Activated naive CD4-positive, alpha-beta T cell treated with anti-CD3 and anti-CD28 coated beads for 36 hours (primary cell): ENCODE data around the gene EN1. TPM values are rescaled to one million over a fixed set of nuclear protein-coding genes. Genes with fewer than 3 reads are reported as not detected.

Source experiments
- CTCF ChIA-PET: fragments of 350-600 bp; sonication (Branson Sonifier 250); formaldehyde crosslinking; loops from one replicate; lab custom pipeline; 2021; ENCODE audit warnings: antibody characterized with exemption; lab: Charles Lee
- DNase-seq: peaks from one replicate; pipeline ENCODE4 v3.0.0-alpha.2; 2020
- H3K27ac Mint-ChIP-seq: one replicate; pipeline ENCODE4 v1.8.0; 2021; ENCODE audit warnings: mild to moderate bottlenecking, mixed read lengths
- H3K27me3 Mint-ChIP-seq: one replicate; pipeline ENCODE4 v1.8.0; 2021; ENCODE audit warnings: low read depth, mixed read lengths
- H3K36me3 Mint-ChIP-seq: one replicate; pipeline ENCODE4 v1.8.0; 2021; ENCODE audit warnings: low read depth, mixed read lengths
- H3K4me1 Mint-ChIP-seq: one replicate; pipeline ENCODE4 v1.8.0; 2021; ENCODE audit warnings: low read depth, mixed read lengths
- H3K4me3 Mint-ChIP-seq: one replicate; pipeline ENCODE4 v1.8.0; 2021; ENCODE audit warnings: mild to moderate bottlenecking, moderate library complexity, mixed read lengths
- H3K9me3 Mint-ChIP-seq: one replicate; pipeline ENCODE4 v1.8.0; 2021; ENCODE audit warnings: mixed read lengths
- intact Hi-C: fragments of 100-400 bp; cut with micrococcal nuclease; formaldehyde crosslinking; loops from one replicate; pipeline ENCODE4 v1.15.1; 2023
- total RNA-seq, 2 experiments: library from RNA; stranded (reverse); gene quantifications; one replicate each; pipeline ENCODE4 v1.2.3, GENCODE V29; 2021

Gene EN1
- total RNA-seq, 2 experiments from 2014 or later, result not detected

- Mint-ChIP-seq H3K4me1 (peaks cover 11% of the 10 kb centered on the region), H3K27me3 (peaks cover 85% of the 10 kb centered on the region), H3K4me3 (no peak overlapping the region), H3K9me3 (no peaks in the 10 kb centered on the region), H3K27ac (no peak overlapping the region), H3K36me3 (no peaks in the 10 kb centered on the region)
- CTCF ChIA-PET, result no interaction called here
- DNase-seq, result no peak
- intact Hi-C loops, result no loop called here
Measured at GRCh38 chr2:118837067-118837466, 10.4 kb downstream of the EN1 start.

- H3K4me1 Mint-ChIP-seq, result peaks cover 11% of the 10 kb centered on the region
- H3K27me3 Mint-ChIP-seq, result peaks cover 86% of the 10 kb centered on the region
- no peak for DNase-seq
- CTCF ChIA-PET, result no interaction called here
- H3K4me3 Mint-ChIP-seq, result no peak overlapping the region
- H3K9me3 Mint-ChIP-seq, result no peaks in the 10 kb centered on the region
- intact Hi-C loops, result no loop called here
- no peaks in the 10 kb centered on the region for H3K36me3 Mint-ChIP-seq
- H3K27ac Mint-ChIP-seq, result no peak overlapping the region
Measured at GRCh38 chr2:118836411-118836930, 11.0 kb downstream of the EN1 start.

- peaks cover 85% of the 10 kb centered on the region for H3K27me3 Mint-ChIP-seq
- intact Hi-C loops, result loop anchor here (2.0 kb wide), 1 partner anchor 19 kb away; no protein-coding TSS in a partner anchor
Measured at GRCh38 chr2:118835746-118836410, 11.6 kb downstream of the EN1 start.

GRCh38 chr2:118834901-118835745, 12.3 kb downstream of the EN1 start:
- Mint-ChIP-seq H3K9me3 (no peaks in the 10 kb centered on the region), H3K27me3 (peaks cover 85% of the 10 kb centered on the region), H3K4me1 (peaks cover 11% of the 10 kb centered on the region), H3K27ac (no peak overlapping the region), H3K36me3 (no peaks in the 10 kb centered on the region), H3K4me3 (peak overlapping the region; percentile 34)
- CTCF ChIA-PET, result no interaction called here
- intact Hi-C loops, result loop anchor here (2.0 kb wide), 1 partner anchor 20 kb away; no protein-coding TSS in a partner anchor
- DNase-seq, result no peak

More at GRCh38 chr2:118835746-118836410, 11.6 kb downstream of the EN1 start:
- DNase-seq, result no peak
- Mint-ChIP-seq H3K27ac (no peak overlapping the region), H3K36me3 (no peaks in the 10 kb centered on the region), H3K9me3 (no peaks in the 10 kb centered on the region), H3K4me3 (peak overlapping the region; percentile 34), H3K4me1 (peaks cover 11% of the 10 kb centered on the region)
- CTCF ChIA-PET, result no interaction called here

- CTCF ChIA-PET, result interaction anchor here (1.4 kb wide), 1 partner anchor 21 kb away, joined by 6 read pairs; no protein-coding TSS in a partner anchor
- H3K9me3 Mint-ChIP-seq, result no peaks in the 10 kb centered on the region
- no peak overlapping the region for H3K4me3 Mint-ChIP-seq
- intact Hi-C loops, result loop anchor here (2.0 kb wide), 1 partner anchor 20 kb away; no protein-coding TSS in a partner anchor
- H3K4me1 Mint-ChIP-seq, result peaks cover 11% of the 10 kb centered on the region
- H3K36me3 Mint-ChIP-seq, result no peaks in the 10 kb centered on the region
- peaks cover 83% of the 10 kb centered on the region for H3K27me3 Mint-ChIP-seq
- DNase-seq, result no peak
- H3K27ac Mint-ChIP-seq, result no peak overlapping the region
Measured at GRCh38 chr2:118834440-118834810, 13.0 kb downstream of the EN1 start.

- CTCF ChIA-PET, result interaction anchor here (1.4 kb wide), 1 partner anchor 22 kb away, joined by 6 read pairs; no protein-coding TSS in a partner anchor
- H3K27ac Mint-ChIP-seq, result no peak overlapping the region
- H3K27me3 Mint-ChIP-seq, result peaks cover 81% of the 10 kb centered on the region
Measured at GRCh38 chr2:118833716-118834439, 13.6 kb downstream of the EN1 start.

GRCh38 chr2:118832791-118833715, 14.4 kb downstream of the EN1 start:
- Mint-ChIP-seq H3K9me3 (no peaks in the 10 kb centered on the region), H3K36me3 (no peaks in the 10 kb centered on the region), H3K27ac (no peak overlapping the region), H3K4me1 (peaks cover 11% of the 10 kb centered on the region), H3K27me3 (peaks cover 79% of the 10 kb centered on the region), H3K4me3 (no peak overlapping the region)
- no peak for DNase-seq
- intact Hi-C loops, result no loop called here
- CTCF ChIA-PET, result interaction anchor here (1.4 to 1.6 kb wide), 2 partner anchors 22 to 23 kb away, joined by 4 to 6 read pairs; no protein-coding TSS in a partner anchor

More at GRCh38 chr2:118833716-118834439, 13.6 kb downstream of the EN1 start:
- intact Hi-C loops, result loop anchor here (2.0 kb wide), 1 partner anchor 21 kb away; no protein-coding TSS in a partner anchor
- DNase-seq, result no peak
- no peaks in the 10 kb centered on the region for H3K36me3 Mint-ChIP-seq
- H3K4me1 Mint-ChIP-seq, result peaks cover 11% of the 10 kb centered on the region
- H3K9me3 Mint-ChIP-seq, result no peaks in the 10 kb centered on the region
- no peak overlapping the region for H3K4me3 Mint-ChIP-seq

GRCh38 chr2:118832071-118832790, 15.2 kb downstream of the EN1 start:
- no peak for DNase-seq
- no peak overlapping the region for H3K4me3 Mint-ChIP-seq
- H3K9me3 Mint-ChIP-seq, result no peaks in the 10 kb centered on the region
- no peak overlapping the region for H3K27ac Mint-ChIP-seq
- peaks cover 11% of the 10 kb centered on the region for H3K4me1 Mint-ChIP-seq
- CTCF ChIA-PET, result interaction anchor here (1.6 kb wide), 1 partner anchor 23 kb away, joined by 4 read pairs; no protein-coding TSS in a partner anchor
- peaks cover 72% of the 10 kb centered on the region for H3K27me3 Mint-ChIP-seq
- intact Hi-C loops, result no loop called here
- no peaks in the 10 kb centered on the region for H3K36me3 Mint-ChIP-seq

GRCh38 chr2:118830881-118831280, 16.6 kb downstream of the EN1 start:
- H3K9me3 Mint-ChIP-seq, result no peaks in the 10 kb centered on the region
- no peak overlapping the region for H3K4me3 Mint-ChIP-seq
- H3K27ac Mint-ChIP-seq, result no peak overlapping the region
- no peak for DNase-seq
- CTCF ChIA-PET, result no interaction called here
- peaks cover 63% of the 10 kb centered on the region for H3K27me3 Mint-ChIP-seq
- H3K36me3 Mint-ChIP-seq, result no peaks in the 10 kb centered on the region
- intact Hi-C loops, result no loop called here
- H3K4me1 Mint-ChIP-seq, result peaks cover 5% of the 10 kb centered on the region

- Mint-ChIP-seq H3K36me3 (no peaks in the 10 kb centered on the region), H3K4me1 (peaks cover 1% of the 10 kb centered on the region), H3K4me3 (no peak overlapping the region), H3K27ac (no peak overlapping the region), H3K27me3 (peaks cover 61% of the 10 kb centered on the region), H3K9me3 (no peaks in the 10 kb centered on the region)
- DNase-seq, result no peak
- intact Hi-C loops, result no loop called here
- CTCF ChIA-PET, result no interaction called here
Measured at GRCh38 chr2:118830118-118830517, 17.3 kb downstream of the EN1 start.
